KOPT-K1 (cell line): ENCODE measurements around the gene MYO18A.

Experiments used
- H3K27ac ChIP-seq: fragments of 200-600 bp; sonication (generic); 2 replicates; pipeline ENCODE4 v1.5.1; 2016; ENCODE audit warnings: antibody characterized with exemption, mild to moderate bottlenecking, low read depth, low read length; ENCODE audit not compliant: poor library complexity, severe bottlenecking
- H3K36me3 ChIP-seq: fragments of 200-600 bp; sonication (generic); 2 replicates; pipeline ENCODE4 v1.5.1; 2017; ENCODE audit warnings: antibody characterized with exemption, mild to moderate bottlenecking, low read length, moderate library complexity; ENCODE audit not compliant: insufficient read depth
- H3K9me3 ChIP-seq: fragments of 200-600 bp; sonication (generic); 2 replicates; pipeline ENCODE4 v1.5.1; 2017; ENCODE audit warnings: antibody characterized with exemption, low read length, mild to moderate bottlenecking; ENCODE audit not compliant: insufficient read depth, poor library complexity, severe bottlenecking

Gene MYO18A

DNA sequence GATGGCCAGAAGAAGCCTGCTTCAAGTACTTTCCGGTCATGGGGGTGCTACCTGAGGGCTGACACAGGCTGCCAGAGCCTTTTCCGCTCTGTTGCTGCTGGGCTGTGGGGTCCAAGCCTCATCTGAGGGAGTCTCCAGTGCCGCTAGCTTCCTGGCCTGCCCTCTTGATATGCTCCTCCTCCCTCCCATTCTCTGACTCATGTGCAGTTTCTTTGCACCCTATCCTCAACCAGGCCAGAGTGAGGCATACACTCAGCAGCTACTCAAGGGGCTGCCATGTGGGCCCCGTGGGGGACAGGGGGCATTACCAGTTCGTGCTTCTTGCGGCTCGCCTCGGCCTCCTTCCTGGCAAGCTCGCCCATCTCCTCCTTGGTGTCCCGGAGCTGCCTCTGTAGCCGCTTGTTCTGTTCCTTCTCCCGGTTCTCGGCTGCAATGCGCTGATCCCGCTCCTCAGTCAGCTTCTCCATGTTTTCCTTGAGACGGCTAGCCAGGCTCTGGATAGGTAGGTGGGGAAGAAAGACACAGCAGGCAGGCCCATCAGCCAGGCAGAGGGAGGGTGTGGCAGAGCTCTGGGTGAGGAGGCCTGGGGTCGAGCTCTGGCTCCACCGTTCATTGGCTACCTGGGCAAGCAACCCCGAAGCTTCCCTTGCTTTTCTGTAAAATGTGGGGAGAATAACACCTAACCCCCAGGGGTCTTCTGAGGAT, 93.4 kb downstream of the MYO18A start:
- Histone ChIP-seq H3K36me3 (peaks cover 100% of the 10 kb centered on the region), H3K27ac (no peak overlapping the region), H3K9me3 (no peaks in the 10 kb centered on the region)

DNA sequence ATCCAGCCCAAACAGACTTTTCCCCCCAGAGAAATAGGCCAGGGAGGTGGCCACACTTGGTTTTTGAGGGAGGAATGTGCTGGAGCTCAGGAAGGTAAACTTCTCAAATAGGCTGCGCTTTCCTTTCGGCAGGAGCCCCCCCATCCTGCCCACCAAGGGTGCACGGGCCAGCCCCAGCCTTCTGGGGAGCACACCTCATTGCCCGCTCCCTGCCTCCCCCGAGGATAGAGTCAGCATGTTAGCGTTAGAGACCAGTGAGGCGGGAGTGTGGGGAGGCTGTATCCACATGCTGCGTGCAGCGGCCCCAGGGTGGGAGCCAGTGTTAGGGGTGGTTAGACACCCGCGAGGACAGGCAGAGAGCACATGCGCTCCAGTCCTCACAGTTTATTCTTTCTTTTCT, 95.0 kb downstream of the MYO18A start:
- Histone ChIP-seq H3K36me3 (peaks cover 100% of the 10 kb centered on the region), H3K9me3 (no peaks in the 10 kb centered on the region), H3K27ac (no peak overlapping the region)

DNA sequence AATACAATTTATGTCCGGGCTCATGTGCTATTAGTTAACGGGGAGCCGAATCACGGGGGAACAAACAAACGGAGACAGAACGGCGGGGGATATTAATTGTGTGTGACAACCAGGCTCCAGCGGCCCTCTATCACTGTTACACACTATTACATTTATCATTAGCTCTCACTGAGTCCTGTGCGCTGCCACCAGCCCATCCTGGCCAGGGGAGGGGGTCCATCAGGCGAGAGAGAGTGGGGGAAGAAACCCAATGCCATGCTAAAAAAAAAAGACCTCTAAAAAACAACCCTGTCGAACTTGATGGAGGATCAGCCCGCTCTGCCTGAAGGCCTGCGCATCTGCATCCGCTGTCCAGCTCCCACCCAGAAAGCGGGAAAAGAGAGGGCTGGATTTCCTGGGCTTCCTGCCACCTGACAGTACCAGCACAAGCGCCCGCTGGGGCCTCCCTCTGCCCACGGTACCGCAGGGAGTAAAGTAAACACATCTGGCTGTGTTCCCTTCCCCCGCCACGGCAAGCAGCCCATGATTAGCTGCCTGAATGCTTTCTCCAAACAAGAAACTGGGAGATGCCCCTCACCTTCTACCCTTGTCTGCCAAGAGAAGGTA, 95.6 kb downstream of the MYO18A start:
- Histone ChIP-seq H3K9me3 (no peaks in the 10 kb centered on the region), H3K27ac (no peak overlapping the region), H3K36me3 (peaks cover 100% of the 10 kb centered on the region)

DNA sequence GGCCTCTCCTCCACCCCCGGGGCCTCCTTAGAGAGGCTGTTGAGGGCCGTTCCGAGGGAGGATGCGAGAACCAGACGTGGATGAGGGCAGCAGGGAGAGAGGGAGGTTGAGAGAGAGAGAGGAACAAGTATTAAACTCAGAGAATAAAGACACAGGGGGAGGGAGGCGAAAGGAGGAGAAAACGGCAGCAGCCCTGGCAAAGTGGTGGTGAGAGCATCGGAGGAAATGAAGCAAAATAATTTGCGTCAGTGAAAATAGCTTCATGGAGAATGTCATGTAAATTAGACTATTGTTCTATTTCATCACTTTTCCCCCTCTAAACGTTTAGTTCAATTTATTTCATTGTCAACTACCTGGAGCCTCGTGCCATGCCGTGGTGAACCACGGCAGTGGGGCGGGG, 99.2 kb downstream of the MYO18A start:
- Histone ChIP-seq H3K9me3 (no peaks in the 10 kb centered on the region), H3K27ac (no peak overlapping the region), H3K36me3 (peaks cover 98% of the 10 kb centered on the region)

DNA sequence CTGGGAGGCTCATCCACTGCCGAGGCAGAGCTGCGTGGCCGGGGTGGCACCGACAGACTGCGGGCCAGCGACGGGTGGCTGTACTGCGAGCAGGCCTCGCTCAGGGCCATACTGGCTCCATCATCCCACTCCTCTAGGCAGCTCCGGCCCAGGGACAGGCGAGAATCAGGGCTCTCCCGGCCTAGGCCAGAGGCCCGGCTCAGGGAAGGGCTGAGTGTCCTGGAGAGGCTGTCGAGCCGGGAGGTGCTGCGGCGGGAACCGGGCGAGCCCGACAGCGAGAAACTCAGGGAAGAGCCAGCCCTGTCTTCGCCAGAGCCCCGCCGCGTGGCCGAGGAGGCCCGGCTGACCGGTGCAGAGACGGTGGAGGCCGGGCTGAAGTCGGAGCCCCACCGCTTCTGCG, 99.9 kb downstream of the MYO18A start:
- Histone ChIP-seq H3K36me3 (peaks cover 96% of the 10 kb centered on the region), H3K27ac (no peak overlapping the region), H3K9me3 (no peaks in the 10 kb centered on the region)

DNA sequence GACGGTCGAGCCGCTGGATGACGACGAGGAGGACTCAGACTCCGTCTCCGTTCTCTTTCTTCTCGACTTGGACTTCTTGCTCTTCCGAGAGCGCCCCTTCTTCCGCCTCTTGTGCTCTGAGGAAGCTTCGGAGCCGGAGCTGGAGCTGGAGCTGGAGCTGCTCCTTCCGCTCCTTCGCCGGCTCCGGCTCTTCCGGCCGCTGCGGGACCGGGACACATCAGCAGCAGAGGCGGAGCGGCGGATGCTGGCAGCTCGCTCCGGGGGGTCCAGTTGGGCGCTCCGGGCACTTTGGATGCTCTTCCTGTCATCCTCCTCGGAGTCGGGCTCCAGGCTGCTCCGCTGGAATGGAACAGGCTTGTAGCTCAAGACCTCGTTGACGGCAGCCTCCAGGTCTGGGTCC, 100.3 kb downstream of the MYO18A start:
- no peaks in the 10 kb centered on the region for H3K9me3 ChIP-seq
- H3K36me3 ChIP-seq, result peaks cover 92% of the 10 kb centered on the region
- H3K27ac ChIP-seq, result no peak overlapping the region

DNA sequence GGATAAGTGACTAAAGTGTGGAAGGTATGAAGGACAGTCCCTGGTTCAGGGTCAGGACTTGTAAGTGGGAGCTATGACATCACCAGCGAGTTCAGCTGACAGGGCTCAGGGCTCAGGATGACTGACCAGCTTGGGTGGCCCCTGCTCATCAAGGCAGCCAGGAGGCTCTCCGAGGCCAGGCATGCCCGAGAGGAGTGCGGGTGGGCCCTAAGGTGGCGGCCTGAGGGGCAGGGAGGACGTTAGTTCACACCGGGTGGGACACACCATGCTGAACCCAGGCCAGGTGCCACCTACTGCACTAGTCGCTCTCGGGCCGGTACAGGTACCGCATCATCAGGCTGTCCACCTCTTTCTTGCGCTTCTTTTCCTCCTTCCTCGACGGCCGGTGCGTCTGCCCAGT, 100.8 kb downstream of the MYO18A start:
- no peak overlapping the region for H3K27ac ChIP-seq
- H3K36me3 ChIP-seq, result peaks cover 88% of the 10 kb centered on the region
- H3K9me3 ChIP-seq, result no peaks in the 10 kb centered on the region

DNA sequence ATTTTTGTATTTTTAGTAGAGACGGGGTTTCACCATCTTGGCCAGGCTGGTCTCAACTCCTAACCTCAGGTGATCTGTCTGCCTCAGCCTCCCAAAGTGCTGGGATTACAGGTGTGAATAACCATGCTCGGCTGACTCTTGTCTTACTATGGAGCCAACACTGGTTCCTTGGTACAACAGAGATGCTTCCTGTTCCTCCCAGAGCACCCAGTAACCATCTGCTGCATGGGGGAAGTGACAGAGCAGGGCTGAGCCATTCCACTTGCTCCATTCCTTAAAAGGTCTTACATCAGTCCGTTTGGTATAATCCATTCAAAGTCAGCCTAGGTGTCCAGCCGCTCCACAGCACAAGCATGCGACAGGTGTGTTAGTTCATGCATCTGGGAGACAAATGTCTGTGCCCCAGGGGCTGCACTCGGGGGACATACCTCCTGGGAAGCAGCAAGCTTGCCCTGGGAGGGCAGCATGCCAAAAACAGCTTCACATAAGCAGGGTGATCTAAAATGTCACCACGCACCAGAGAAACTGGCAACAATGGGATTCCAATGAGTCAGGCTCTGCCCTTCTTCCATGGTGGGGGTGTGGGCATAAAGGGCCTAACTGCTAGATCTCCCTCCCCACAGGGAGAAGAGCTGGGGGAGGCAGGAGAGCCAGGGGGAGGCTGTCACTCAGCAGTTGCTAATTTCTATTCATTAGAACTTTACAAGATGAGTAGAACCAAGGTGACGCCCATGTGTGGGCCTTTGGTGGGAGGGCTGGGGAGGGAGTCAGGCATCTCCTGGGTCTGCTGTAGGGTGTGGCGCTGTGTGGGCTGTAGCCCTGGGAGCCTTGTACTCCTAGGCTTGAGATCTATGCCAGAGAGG, 101.8 kb downstream of the MYO18A start:
- peaks cover 77% of the 10 kb centered on the region for H3K36me3 ChIP-seq
- no peaks in the 10 kb centered on the region for H3K9me3 ChIP-seq
- no peak overlapping the region for H3K27ac ChIP-seq

DNA sequence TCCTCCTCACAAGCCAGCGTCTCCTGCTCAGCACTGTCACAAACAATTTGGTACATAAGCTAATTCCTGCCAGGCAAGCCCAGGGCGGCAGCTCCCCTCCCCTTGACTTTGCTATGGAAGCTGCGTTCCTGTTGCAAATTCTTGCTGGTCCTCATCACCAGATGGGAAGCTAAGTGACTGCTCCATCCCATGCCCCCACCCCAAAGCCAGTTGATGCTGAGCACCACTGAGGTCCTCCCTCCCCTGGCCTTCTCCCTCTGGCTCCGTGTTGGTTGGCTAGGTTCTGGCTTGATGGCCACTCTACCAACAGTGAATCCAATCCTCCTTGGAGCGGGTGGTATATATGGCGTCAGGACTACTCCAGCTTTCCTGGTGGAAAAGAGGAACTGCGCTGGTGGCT, 102.9 kb downstream of the MYO18A start:
- peaks cover 66% of the 10 kb centered on the region for H3K36me3 ChIP-seq
- no peak overlapping the region for H3K27ac ChIP-seq
- H3K9me3 ChIP-seq, result no peaks in the 10 kb centered on the region

DNA sequence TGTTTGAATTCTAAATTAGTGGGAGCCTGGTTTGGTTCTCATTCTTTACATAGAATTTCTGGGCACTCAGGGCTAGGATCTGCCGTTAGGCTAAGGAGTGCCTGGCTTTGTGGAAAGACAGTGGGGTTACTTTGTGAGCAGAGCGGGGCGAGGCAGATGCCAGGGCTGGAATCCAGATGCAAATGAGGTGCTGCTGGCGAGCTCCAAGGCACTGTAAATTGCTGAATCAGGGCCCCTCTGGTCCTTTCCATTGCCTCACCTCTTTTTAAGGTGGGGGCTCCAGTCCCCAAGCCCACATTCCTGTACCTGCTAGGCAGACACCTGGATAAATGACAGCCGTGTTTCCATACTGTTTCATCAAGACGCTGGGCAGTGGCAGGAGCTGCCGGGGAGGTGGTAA, 103.5 kb downstream of the MYO18A start:
- Histone ChIP-seq H3K27ac (no peak overlapping the region), H3K36me3 (peaks cover 60% of the 10 kb centered on the region), H3K9me3 (no peaks in the 10 kb centered on the region)

DNA sequence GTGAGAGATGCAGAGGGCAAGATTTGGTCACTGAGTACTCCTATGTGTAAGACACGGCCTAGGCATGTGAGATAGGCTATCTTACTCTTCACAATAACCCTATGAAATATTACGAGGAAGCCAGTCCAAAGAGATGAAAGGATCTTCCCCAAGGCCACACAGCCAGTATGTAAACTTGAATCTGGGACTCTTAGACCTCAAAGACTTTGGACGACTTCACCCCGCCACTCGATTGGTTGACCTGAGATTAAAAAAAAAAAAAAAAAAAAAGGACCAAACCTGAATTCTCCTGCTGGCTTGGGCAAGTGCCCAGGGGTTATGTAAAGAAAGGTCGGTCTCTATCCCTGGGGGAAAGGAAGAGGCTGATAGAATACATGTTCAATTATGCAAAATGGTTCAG, 104.1 kb downstream of the MYO18A start:
- Histone ChIP-seq H3K36me3 (peaks cover 54% of the 10 kb centered on the region), H3K9me3 (no peaks in the 10 kb centered on the region), H3K27ac (no peak overlapping the region)

DNA sequence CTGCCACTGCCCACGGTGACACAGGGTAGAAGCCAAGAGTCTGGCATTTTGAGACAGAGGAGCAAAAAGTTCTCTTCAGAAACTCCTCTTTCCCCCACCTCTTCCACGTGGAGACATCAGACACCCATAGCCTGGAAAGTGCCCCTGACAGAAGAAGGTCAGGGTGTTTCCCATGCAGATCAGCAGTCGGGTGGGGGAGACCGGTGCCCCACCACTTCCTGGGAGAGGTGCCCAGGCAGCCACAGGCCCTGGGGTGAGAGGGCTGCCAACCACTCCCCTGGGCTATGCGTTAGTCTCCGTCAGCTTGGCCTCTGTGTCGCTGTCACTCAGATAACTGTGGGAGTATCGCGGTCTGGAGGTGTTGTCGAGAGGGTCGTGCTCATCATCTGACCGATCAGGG, 105.7 kb downstream of the MYO18A start:
- peaks cover 38% of the 10 kb centered on the region for H3K36me3 ChIP-seq

DNA sequence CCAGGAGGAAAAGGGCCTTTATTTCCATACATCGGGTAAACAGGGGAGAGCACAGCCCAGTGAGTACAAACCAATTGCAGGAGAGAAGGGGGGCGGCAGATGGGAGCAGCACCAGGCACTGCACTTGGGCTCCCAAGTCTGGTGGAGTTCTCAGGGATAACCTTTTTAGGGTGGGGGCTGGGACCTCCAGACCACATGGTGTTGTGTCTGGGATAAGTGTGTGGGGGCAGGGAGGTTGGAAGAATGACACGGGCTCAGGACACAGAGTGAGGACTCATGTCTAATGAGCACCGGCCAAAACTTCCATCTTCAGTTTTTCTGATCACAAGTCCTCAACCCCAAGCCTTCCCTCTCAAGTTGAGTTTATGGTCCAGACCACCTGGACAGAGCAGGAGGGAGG, 106.7 kb downstream of the MYO18A start:
- Histone ChIP-seq H3K27ac (no peak overlapping the region), H3K36me3 (peaks cover 28% of the 10 kb centered on the region), H3K9me3 (no peaks in the 10 kb centered on the region)

More for the DNA sequence above, 105.7 kb downstream of the MYO18A start:
- Histone ChIP-seq H3K27ac (no peak overlapping the region), H3K9me3 (no peaks in the 10 kb centered on the region)

DNA sequence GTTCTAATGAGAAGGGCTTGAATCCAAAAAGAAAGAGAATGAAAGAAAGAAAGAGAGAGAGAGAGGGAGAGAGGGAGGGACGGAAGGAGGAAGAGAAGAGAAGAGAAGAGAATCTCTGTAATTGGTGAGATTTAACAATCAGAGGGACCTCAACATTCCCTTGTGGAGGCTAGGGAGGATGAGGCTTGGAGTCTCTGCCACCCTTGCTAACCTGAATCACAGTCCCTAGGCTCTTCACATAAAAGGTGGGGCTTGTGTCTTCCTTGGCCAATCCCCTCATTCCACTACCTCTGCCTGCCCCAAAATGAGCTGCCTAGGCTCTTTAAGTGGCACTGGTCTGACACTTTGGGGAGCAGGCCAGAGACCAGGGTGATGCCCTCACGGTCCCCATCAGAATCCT, 107.2 kb downstream of the MYO18A start:
- H3K9me3 ChIP-seq, result no peaks in the 10 kb centered on the region
- H3K27ac ChIP-seq, result no peak overlapping the region
- H3K36me3 ChIP-seq, result peaks cover 24% of the 10 kb centered on the region

DNA sequence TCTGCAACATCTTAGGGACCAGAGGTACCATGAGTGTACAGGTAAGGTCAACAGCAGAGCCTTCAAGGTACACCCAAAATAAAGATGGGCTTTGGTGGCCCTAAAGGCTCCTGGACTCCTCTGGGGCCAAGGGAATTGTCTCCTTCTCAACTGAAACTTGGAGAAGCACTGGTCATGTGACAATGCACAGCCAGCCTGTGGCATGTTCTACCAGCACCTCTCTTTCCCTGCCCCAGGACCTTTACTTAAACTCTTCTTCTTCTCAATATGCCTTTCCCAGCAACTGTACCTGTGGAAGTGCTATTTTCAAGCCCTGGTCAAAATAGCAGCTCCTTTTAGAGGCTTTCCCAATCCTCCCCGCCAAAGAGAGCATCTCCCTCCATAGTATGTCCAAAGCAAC, 108.9 kb downstream of the MYO18A start:
- peaks cover 9% of the 10 kb centered on the region; the same call in 1 of the 2 replicates for H3K36me3 ChIP-seq
- no peak overlapping the region for H3K27ac ChIP-seq

More for the DNA sequence above, 108.9 kb downstream of the MYO18A start:
- H3K9me3 ChIP-seq, result no peaks in the 10 kb centered on the region
